ENCODE measurements around the gene COX6B2. TPM values are rescaled to one million over a fixed set of nuclear protein-coding genes. Genes with fewer than 3 reads are reported as not detected.

Gene COX6B2
- total and polyA plus RNA-seq, 2 of the 8 experiments (the other 6 are each of a cell fraction or from before 2014, with no cell fraction given) = 4.9 to 6.4 TPM

GRCh38 chr19:55379174-55379573 lies 24.7 kb upstream of the COX6B2 start (continued):
- TF ChIP-seq PHF8 (conservative IDR thresholded peaks at IDR 0.05; ENCODE audit: low read depth, low read length) (no peak), SIN3A (conservative IDR thresholded peaks at IDR 0.05 in 1 of 2, IDR thresholded peaks at IDR 0.05 in 1 of 2; ENCODE audit: low read depth in 1 of 2, low read length in 2 of 2) (no peak), CREB1 (IDR thresholded peaks at IDR 0.05) (no peak)

All from H1 (cell line).